Measurements from ENCODE around the gene STING1. TPM values are rescaled to one million over a fixed set of nuclear protein-coding genes. Genes with fewer than 3 reads are reported as not detected.

STING1 gene
- total and polyA plus RNA-seq, 2 of the 8 experiments (the other 6 are each of a cell fraction or from before 2014, with no cell fraction given), result 0.26 to 0.47 TPM

DNA sequence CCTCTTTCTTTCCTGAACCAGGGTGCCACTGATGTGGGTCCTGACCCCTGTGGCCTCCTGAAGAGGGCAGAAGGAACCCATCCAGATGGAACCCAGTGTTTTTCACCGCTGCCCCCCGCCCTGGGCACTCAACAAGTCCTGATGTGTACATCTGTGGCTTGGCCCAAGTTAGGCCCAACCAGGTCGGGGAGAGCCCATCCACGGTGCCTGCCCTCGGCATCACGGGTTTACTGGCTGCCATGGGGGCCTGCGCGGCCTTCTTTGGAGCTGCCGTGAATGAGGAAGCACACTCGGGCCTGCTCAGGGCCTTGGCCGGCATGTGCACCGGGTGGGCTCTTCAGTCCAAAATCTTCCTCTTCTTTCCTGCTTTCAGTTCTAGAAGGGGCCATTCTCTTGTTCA is 25.8 kb downstream of the STING1 start:
- POLR2A ChIA-PET (ENCODE audit: partially characterized antibody), result interaction anchor here (1.0 to 1.2 kb wide), 4 partner anchors 9 to 18 kb away, joined by 3 to 4 read pairs (median 3); partner anchors contain the start of gene DNAJC18
- Histone ChIP-seq H3K27ac (ENCODE audit: low read depth, low read length) (no peak overlapping the region), H4K5ac (ENCODE audit: insufficient read length, low read depth, low read length) (no peak overlapping the region), H2BK120ac (replicated peaks; ENCODE audit: low read depth, low read length) (no peak overlapping the region), H3K27me3 (replicated peaks in 1 of 4; ENCODE audit: control insufficient read depth in 3 of 4, extremely low read depth in 1 of 4, insufficient read depth in 3 of 4, low read length in 3 of 4) (no peaks in the 10 kb centered on the region), H3K23me2 (ENCODE audit: low read depth, low read length) (peaks cover 17% of the 10 kb centered on the region; the same call in 1 of the 2 replicates), H2AFZ (ENCODE audit: low read length) (no peak overlapping the region), H2BK12ac (ENCODE audit: low read depth, low read length) (no peak overlapping the region), H3K4me3 (ENCODE audit: extremely low read depth in 1 of 4, insufficient read depth in 2 of 4, low read depth in 3 of 4, low read length in 4 of 4) (no peak overlapping the region), H3K4me1 (replicated peaks in 1 of 4; ENCODE audit: control insufficient read depth in 3 of 4, insufficient read depth in 4 of 4, low read length in 3 of 4) (peaks cover 2 to 7% (median 5%) of the 10 kb centered on the region in 4 experiments; a peak in 5 of 7 replicates), H2BK20ac (ENCODE audit: low read length) (no peak overlapping the region), H3K9ac (replicated peaks in 1 of 4; ENCODE audit: extremely low read depth in 1 of 4, low read depth in 3 of 4, low read length in 3 of 4) (no peak overlapping the region), H3K4ac (replicated peaks; ENCODE audit: insufficient read length, low read depth, low read length) (no peak overlapping the region), H3K14ac (ENCODE audit: insufficient read length) (no peak overlapping the region), H3K56ac (replicated peaks; ENCODE audit: insufficient read length, low read depth, low read length) (no peak overlapping the region), H3K18ac (ENCODE audit: extremely low read depth, low read length) (no peak overlapping the region), H2BK15ac (ENCODE audit: low read length) (no peak overlapping the region), H4K91ac (replicated peaks; ENCODE audit: insufficient read length, low read length) (no peak overlapping the region), H3K79me1 (ENCODE audit: low read depth, low read length) (no peaks in the 10 kb centered on the region; the same call in none of the 2 replicates), H3K23ac (ENCODE audit: insufficient read length) (no peak overlapping the region), H3K4me2 (ENCODE audit: insufficient read depth in 1 of 2, low read depth in 2 of 2, low read length in 2 of 2) (no peak overlapping the region), H4K20me1 (replicated peaks in 1 of 2; ENCODE audit: control insufficient read depth in 1 of 2, insufficient read depth in 2 of 2, low read length in 2 of 2) (peaks cover 0 to 14% of the 10 kb centered on the region in 2 experiments), H3K36me3 (ENCODE audit: control insufficient read depth in 2 of 4, insufficient read depth in 4 of 4, low read length in 3 of 4) (no peaks in the 10 kb centered on the region), H2BK5ac (ENCODE audit: low read depth, low read length) (no peak overlapping the region), H3K9me3 (ENCODE audit: insufficient read depth in 2 of 2, low read depth in 1 of 2, low read length in 1 of 2) (no peaks in the 10 kb centered on the region), H3K79me2 (ENCODE audit: control insufficient read depth in 1 of 2, insufficient read depth in 2 of 2, low read length in 2 of 2) (no peaks in the 10 kb centered on the region), H2AK5ac (ENCODE audit: low read depth, low read length) (no peak overlapping the region), H4K8ac (ENCODE audit: extremely low read depth, insufficient read depth, low read length) (no peak overlapping the region)
- FAIRE-seq, result no peak
- DNase-seq (ENCODE audit: low read depth in 1 of 2, low spot score in 2 of 2), result no peak
- 90% methylated on average over 12 of the region's 12 CpGs; no CpG with 5 or more reads in 1 of the 2 experiments for WGBS, 2 experiments (ENCODE audit: extremely low coverage in 1 of 2, insufficient coverage in 1 of 2, insufficient read length in 1 of 2, insufficient replicate concordance in 2 of 2, low coverage in 1 of 2, low lambda C conversion rate in 2 of 2, missing lambda C conversion rate in 1 of 2)
- CTCF ChIA-PET (ENCODE audit: partially characterized antibody), result interaction anchor here (0.6 to 2.6 kb wide), 7 partner anchors 9 to 56 kb away, joined by 3 to 7 read pairs (median 4); no protein-coding TSS in a partner anchor
- TF ChIP-seq RAD21 (IDR thresholded peaks at IDR 0.05 in 1 of 2, conservative IDR thresholded peaks at IDR 0.05 in 1 of 2; ENCODE audit: low read depth in 2 of 2, low read length in 2 of 2) (no peak), SP4 (IDR thresholded peaks at IDR 0.05; ENCODE audit: low read length) (no peak), BRCA1 (IDR thresholded peaks at IDR 0.05; ENCODE audit: low read depth, low read length) (no peak), KDM1A (IDR thresholded peaks at IDR 0.05; ENCODE audit: borderline replicate concordance, low read length) (no peak), CHD1 (IDR thresholded peaks at IDR 0.05; ENCODE audit: low read depth, low read length) (no peak), GABPA (IDR thresholded peaks at IDR 0.05; ENCODE audit: borderline replicate concordance, insufficient read depth, low read length) (no peak), BACH1 (IDR thresholded peaks at IDR 0.05; ENCODE audit: low read length) (no peak), SIX5 (IDR thresholded peaks at IDR 0.05; ENCODE audit: low read depth, low read length) (no peak), ZNF274 (IDR thresholded peaks at IDR 0.05; ENCODE audit: borderline replicate concordance, extremely low read depth, low read length) (no peak), NANOG (IDR thresholded peaks at IDR 0.05; ENCODE audit: insufficient read depth, low read depth, low read length, poor library complexity, severe bottlenecking) (no peak), KDM5A (IDR thresholded peaks at IDR 0.05; ENCODE audit: low read length) (no peak), CHD2 (IDR thresholded peaks at IDR 0.05; ENCODE audit: low read length) (no peak)
